ENCODE data around the gene CDH4.
"Not testable (repeated sequence)": the region's sequence is repeated elsewhere in the genome, so short reads cannot be mapped to it uniquely, and the experiment has no call there.

CDH4 gene

DNA sequence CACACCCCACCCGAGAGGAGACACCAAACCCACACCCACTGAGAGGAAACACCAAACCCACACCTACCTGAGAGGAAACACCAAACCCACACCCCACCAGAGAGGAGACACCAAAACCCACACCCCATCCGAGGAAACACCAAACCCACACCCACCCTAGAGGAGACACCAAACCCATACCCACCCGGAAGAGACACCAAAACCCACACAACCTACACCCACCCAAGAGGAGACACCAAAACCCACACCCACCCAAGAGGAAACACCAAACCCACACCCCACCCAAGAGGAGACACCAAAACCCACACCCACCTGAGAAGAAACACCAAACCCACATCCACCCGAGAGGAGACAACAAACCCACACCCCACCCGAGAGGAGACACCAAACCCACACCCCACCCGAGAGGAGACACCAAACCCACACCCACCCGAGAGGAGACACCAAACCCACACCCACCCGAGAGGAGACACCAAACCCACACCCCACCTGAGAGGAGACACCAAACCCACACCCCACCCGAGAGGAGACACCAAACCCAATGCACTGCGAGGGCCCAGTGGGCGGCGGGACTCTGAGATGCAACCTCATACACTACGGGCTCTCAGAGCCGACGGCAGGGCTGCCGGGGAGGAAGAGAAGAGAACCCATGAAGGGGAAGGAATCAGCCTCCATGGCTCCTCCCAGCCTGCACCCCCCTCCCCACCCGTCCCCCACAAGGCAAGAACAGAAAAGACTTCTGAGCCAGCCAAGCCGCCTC, 730.3 kb downstream of the CDH4 start:
- DNase-seq = no peak

DNA sequence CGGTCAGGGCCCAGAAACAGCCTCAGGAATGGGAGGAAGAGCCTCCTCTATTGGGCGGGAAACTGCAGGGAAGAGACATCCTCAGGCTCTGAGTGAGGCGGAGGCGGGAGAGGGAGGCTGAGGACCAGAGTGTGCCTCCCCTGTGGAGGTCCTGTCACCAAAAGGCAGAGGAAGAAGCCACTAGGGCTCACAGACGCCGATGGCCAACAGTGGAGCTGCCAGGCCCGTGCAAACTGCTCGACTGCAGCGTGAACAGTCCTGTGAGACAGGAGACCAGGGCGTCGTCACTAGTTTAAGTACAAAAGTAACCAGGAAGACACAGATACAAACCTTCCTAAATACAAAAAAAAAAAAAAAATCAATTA, 730.9 kb downstream of the CDH4 start:
- DNase-seq = no peak

DNA sequence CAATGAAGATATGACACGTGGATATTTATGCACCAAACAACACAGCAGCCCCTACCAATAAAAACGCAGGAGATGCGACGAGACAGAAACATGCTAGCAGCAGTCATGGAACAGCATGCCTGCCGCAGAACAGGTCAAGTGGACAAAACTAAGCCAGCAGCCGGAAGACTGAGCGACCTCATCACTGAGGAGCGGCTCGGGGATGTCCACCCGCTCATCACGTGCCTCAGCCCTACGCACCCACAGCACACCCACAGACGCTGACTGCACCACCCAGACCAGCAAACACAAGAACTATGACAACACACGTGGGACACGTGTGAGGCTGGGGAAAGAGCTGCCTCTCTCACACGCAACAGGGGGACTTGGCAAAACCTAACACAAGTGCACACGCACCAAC, 731.9 kb downstream of the CDH4 start:
- no peak for DNase-seq

DNA sequence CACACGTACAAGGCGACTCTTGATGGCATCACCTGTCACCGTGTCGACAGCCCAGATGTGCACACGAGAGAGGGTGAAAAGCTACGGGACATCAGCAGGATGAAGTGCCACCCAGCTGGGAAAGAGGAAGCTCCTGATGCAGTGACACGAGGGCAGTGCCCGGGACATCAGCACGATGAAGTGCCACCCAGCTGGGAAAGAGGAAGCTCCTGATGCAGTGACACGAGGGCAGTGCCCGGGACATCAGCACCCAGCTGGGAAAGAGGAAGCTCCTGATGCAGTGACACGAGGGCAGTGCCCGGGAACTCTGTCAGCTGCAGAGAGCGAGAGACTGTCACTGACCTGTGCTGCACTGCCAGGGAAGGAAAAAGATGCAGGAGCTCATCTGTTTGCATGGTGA, 732.4 kb downstream of the CDH4 start:
- not testable (repeated sequence) for DNase-seq

DNA sequence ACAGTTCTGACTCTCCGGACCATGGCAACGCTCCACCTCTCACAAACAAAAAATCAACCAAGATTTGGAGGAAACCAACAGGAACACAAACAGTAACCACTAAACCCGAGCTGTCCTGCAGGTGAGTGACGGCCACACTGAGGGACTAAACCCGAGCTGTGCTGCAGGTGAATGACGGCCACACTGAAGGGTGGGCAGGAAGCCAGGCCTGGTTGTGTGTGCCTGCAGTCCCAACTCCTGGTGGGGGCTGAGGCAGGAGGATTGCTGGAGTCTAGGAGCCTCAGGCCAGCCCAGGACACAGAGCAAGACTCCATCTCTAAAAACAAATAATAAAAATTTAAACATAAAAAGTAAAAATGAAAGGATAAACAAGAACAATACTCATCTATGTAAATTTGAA, 733.0 kb downstream of the CDH4 start:
- no peak for DNase-seq

- no peak for DNase-seq
Measured at GRCh38 chr20:61986762-61987321, 734.8 kb downstream of the CDH4 start.

- DNase-seq = no peak
Measured at GRCh38 chr20:61988665-61989064, 736.6 kb downstream of the CDH4 start.

GRCh38 chr20:61989741-61990140, 737.7 kb downstream of the CDH4 start:
- DNase-seq = no peak

All from NCI-H2107 (cell line).